NCI-H146 (cell line): Measurements from ENCODE around the gene PDZD4.
A peak's percentile ranks its signal among the peaks of the same experiment; 100 is the strongest.
"Not testable (repeated sequence)": the region's sequence is repeated elsewhere in the genome, so short reads cannot be mapped to it uniquely, and the experiment has no call there.

ENCODE experiments used
- DNase-seq: peaks from one replicate; lab custom pipeline; 2025; lab: John Stamatoyannopoulos, UW

PDZD4 gene

DNA sequence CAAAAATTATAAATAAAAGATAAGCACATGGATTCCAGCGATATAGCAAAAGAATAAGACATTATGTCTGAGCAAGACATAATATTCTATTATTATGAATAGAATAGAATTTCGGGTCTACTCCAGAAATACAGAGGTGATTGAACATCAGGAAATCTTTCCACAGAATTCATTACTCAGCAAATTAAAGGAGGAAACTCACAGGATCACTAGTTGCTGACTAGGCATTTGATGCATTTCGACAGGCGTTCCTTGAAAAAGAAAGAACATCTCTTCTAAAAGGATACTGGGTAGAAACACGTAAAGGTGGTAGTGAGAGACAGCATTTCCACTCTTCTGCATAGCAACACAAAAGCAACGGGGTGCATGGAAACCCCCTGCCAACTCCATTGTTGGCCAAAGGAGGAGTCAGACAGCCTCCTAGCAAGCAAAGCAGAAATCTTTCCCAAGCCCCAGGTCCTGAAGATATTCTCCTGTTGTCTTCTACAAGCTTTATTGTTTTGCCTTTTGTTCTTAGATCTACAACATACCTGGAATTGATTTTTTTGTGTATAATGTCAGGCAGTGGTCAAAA, 14.3 kb upstream of the PDZD4 start:
- DNase-seq = no peak

DNA sequence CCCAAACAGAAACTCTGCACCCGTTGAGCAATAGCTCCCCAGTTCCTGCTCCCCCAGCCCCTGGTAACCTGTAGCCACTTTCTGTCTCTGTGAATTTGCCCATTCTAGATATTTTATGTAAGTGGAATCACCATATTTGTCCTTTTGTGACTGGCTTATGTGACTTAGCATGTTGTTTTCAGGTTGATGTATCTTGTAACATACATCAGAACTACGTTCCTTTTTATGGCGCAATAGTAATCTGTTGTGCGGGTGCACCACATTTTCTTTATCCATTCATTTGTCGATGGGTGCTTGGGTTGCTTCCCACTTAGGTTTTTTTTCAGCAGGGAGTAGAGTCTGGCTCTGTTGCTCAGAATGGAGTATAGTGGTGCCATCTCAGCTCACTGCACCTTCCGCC, 6.6 kb upstream of the PDZD4 start:
- DNase-seq = no peak

DNA sequence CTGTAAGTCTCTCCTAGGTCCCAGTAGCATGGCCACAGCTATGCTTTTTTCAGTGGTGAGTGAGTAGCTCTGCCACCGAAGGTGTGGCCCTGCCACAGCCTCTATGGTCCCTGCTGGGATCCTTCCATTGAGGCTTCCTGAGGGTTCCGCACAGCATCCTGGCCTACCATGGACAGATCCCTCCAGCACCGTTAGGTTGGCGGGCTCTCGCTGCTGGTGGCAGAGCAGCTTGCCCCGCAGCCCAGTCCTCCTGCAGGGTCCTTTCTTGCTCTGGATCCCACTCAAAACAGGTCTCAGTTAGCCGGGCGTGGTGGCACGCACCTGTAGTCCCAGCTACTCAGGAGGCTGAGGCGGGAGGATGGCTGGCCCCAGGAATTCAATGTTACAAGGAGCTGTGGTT, 2.4 kb upstream of the PDZD4 start:
- no peak for DNase-seq

DNA sequence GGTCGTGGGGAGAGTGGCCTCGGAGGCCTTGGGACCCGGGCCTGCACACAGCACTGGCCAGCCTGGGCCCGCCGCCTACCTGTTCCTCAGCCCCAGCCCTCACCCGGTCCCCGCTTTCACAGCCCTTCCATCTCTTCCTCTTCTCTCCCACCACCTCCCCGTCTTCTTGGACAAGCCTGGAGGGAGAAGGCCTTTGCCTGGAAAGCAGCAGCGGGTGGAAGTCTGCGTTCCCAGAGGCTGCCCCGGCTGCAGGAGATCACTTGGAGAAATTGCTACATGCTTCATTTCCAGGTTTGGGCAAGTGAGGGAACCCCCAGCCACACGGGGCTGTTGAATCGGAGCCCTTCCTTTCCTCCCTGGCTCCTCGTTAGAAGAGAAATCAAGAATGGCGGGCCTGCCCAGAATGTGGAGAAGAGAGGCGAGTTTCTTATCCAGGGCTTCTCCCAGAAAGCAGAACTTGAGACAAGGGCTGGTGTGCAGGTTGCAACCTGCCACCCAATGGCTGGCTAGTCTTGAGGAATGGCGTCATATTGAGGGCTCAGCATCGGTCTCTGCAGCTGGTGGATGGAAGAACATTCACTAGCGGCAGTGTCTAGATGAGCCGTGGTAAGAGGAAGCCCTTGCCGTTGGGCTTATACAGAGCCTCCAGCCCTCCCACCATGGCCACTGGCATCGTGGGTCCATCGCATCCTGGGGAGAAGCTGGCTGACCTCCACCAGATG, 1.2 kb upstream of the PDZD4 start:
- no peak for DNase-seq

DNA sequence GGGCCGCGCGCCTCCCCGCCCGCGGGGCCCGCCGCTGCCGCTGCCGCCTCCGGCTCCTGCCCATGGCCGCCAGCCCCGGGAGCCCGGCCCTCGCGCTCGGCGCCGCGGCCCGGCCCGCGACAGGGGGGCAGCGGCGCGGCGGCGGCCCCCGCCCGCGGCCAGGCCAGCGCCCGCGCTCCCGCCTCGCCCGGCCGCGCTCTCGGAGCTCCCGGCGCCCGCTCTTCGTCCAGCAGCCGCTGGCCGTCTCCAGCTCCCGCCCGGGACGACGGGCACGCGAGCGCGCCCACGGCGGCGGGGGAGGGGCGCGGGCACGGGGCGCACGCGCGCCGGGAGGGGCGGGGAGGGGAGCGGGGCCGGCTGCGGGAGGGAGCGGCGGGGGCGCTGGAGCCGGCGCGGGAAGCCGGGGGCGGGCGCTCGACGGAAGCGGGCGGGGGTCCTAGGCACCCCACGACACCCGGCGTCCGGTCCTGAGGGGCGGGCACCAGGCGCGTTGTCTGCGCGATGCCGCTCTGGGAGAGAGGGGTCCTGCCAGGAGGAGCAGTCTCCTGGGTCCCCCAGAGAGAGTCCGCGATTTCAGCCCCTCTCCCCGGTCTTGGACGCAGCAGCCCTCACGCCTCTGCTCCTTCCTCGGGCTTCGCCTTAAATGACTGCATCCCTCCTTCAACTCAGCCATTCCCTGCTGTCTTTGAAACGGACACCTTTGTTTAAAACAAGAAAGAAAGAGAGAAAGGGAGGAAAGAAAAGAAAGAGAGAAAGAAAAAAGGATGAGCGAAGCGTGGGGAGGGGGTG, 490 bp upstream of the PDZD4 start:
- no peak for DNase-seq

DNA sequence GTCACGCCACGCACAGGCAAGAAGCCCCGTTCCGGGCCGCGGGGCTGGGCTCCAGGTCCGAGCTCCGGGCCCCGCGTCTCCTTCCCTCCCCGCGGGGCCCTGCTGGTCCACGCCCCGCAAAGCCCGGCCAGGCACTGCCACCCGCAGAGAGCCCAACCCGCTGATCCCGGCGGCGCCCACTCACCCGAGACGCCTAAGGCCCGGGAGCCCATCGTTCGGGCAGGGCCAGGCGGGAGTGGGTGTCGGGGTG, 870 bp downstream of the PDZD4 start:
- DNase-seq = no peak

DNA sequence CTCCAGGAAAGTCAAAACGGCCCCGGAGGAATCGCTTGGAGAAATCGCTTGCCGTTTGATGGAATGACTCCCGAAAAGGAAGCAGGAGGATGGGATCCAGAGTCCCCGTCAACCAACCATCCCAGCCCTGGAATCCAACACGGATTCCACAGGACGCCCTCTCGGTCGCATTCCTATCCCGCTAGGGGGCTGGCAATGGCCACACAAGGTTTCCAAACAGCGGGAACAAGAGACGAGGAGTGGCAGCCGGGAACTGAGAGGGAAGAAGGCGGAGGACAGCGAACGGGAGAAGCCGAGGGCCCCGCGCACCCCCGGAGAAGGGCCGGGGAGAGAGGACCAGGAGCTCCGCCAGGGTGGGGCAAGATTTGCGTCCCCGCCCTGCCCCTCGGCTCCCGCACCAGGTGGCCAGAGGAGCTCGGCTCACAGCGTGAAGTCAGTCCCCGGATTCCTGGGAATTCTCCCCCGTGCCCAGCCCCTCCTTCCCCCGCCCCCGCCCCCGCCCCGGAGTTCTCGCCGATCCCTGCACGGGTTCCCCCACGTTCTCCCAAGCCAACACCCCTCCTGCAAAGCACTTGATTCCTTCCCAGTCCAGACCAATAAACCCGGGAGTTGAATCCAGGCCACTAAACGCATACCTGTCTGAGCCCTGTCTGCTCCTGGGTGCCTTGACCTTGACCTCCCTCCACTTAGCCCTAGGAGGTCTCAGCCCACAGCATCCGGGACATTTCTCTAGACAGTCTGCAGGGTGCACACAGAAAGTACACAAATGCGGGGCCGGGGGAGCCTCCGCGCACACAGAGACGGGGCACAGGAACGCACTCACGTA, 1.4 kb downstream of the PDZD4 start:
- DNase-seq = no peak

DNA sequence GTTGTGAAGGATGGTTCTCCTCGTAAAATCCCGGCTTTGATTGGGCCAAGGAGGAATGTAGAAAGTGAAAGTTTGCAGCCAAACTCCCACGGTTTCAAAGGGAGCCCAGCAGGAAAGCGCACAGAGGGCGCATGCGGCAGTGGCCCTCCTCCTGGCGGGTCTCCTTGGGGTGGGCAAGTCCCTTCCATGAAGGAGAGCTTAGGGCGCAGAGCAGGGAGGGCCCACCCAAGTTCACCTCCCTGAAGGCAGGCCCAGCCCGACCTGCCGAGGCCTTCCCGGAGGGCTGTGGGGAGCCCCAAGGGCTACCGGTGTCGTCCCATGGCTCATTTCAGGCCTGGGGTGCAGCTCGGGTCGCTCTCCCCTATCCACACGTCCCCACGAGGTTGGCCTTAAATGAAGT, 2.0 kb downstream of the PDZD4 start:
- DNase-seq = no peak

DNA sequence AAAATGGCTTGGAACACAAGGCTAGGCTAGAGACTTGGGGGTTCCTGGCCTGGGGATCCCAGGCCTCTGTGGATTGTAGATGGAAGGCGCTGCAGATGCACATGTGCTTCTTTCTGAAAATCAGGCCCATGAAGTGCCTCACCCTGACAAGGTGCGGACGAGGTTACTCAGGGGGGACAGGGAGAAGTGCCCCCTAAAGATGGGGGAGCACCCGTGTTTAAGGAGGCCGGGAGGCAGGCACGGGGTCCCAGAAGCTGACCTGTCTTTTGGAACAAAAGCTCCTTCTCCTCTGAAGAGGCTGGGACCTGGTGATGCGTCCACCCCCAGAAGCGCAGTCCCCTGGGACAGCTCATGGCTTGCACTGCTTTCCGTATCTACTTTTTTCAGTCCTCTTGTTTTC, 2.4 kb downstream of the PDZD4 start:
- no peak for DNase-seq

DNA sequence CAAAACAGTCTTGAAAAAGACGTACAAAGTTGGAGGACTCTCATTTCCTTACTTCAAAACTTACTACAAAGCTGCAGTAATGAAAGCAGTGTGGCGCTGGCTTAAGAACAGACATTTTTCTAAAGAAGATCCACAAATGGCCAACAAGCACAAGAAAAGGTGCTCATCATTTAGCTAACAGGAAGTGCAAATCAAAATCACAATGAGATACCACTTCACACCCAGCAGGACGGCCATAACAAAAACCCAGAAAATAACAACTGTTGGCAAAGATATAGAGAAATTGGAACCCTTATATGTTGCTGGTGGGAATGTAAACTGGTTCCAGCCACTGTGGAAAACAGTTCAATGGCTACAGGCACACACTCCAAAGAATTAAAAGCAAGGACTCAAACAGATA, 3.3 kb downstream of the PDZD4 start:
- no peak for DNase-seq

DNA sequence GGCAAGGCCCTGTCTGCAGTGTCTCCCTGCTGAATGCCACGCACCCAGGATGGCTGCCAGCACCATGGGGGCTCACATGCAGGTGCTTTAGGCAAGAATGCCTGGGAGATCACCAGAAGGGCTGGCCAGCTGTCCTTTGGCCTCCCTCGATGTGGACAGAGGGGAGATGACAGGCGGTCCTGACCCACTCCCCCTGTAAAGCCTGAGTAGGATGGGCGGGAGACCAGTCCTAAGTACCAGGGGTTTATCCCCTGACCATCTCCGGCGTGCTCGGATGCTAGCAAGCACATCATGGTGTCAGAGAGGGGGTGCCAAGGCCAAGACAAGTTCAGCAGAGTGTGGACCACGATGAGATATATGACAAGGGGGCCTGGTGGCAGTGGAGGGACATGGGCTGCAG, 5.3 kb downstream of the PDZD4 start:
- no peak for DNase-seq

DNA sequence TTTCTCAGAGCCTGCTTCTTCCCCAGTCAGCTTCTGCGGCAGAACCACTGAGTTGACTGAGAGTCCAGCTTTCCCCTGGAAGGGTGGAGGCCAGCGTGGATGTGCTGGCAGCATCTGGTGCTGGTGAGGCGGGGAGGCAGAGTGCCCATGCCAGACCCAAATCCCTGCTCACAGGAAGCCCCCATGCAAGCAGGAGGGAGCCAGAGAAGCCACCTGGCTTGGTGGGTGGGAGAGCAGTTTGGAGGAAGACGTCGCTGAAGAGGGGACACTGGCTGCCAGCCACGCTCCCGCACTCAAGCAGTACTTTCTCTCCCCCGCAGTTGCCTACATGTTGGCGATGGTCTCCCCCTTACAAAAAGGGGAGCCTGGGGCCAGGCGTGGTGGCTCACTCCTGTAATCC, 6.0 kb downstream of the PDZD4 start:
- DNase-seq = no peak

DNA sequence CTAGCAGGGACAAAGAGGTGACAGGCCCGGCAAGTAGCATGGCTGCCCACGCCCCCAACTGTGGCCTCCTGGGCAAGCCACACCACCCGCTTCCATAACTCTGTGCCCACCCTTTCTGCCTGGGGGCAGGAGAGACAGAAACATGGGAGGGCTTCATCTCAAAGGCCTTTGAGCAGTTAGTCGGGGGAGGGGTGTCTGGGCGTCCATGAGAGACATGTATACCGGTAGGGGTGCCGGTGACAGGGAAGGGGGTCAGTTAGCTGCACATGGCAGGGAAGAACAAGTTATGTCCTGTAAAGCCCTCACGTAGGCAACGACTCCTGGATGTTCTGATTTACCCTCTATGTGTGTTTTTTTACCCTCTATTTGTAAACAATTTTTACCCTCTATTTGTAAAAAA, 9.3 kb downstream of the PDZD4 start:
- no peak for DNase-seq

DNA sequence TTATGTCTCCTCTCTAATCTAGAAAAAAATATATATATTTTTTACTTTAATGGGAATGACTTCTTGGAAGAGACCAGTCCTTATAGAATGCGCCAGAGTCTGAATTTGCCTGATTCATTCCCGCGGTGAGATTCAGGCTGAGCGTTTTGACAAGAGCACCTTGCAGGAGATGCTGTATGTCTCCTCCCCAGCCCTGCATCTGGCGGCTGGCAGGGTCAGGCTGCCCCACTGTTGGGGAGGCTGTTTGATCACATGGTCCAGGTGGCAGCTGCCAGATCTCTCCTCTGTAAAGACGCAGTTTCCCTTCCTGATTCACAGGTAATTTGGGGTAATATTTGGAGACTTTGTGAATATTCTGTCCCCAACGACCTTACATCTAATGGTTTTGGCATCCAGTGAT, 9.7 kb downstream of the PDZD4 start:
- no peak for DNase-seq

DNA sequence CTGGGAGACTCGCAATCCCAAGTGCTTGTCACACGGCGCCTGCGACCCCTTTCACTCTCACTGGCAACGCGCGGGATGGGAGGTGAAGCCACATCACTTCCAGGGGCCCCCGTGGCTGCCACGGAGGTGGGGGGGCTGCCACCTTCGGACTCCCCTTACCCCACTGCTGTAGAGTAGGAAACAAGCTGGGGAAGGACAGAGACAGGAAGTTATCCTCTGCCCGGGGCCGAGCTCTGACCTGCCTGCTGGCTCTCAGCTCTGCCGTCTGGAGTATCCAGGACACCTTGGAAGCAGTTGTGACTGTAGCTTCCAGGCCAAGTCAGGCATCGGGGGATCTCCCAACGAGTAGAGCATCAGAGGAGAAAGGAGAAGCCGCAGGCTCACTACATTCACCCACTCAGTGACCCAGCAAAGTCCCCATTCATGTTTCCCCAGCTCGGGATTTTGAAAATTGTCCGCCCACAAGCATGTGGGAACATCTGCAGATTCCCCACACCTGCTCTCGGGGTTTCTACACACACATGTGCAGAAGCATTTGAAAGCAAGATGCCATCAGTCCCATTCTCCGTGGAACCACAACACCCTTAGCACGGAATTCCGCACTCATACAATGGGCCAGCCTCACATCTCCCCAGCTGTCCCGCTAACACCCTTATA, 10.8 kb downstream of the PDZD4 start:
- DNase-seq = peak; percentile 17

DNA sequence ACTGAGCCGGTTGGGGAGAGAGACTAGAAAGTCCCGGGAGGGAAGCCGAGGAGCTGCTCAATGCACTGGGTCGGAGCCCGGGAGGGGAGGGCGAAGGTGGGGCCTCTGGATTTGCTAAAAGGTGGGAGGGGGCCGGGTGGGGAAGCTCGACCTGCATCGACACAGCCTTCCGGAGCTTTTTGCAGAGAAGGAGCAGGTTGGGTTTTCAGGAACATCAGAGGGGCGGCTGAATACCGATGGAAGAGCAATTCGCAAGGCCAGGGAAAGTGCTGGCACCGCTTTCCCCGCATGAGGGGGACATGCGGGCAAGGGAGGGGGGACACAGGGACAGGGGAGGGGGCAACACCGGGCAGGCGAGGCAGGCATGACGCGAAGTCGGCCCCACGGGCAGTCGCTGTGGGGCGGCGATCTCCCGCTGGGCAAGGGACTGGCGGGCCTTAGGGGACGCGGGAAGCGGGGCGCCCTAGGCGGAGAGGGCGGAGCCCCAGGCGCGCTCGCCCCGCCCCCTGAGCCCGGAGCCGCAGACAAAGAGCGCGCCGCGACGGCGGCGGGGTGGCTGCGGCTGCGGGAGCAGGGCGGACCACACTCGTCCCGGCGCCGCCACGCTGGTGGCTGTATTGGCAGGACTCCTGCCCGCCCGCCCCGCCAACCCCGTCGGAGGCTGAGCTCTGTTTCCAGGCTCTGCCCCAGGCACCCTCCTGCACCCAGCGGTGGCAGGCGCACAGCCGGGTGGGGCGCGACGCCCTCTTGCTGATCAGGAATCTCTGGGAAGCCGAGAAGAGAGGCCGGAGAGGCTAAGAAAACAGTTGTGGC, 11.6 kb downstream of the PDZD4 start:
- DNase-seq = peak; percentile 50

DNA sequence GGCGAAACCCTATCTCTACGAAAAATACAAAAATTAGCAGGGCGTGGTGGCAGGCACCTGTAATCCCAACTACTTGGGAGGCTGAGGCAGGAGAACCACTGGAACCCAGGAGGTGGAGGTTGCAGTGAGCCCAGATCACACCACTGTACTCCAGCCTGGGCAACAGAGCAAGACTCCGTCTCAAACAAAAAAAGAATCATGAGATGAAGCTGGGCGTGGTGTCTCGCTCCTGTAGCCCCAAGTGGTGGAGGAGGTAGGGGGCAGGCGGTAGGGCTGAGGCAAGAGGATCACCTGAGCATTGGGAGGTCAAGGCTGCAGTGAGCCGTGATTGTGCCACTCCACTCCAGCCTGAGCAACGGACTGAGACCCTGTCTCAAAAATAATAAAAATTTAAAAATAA, 12.3 kb downstream of the PDZD4 start:
- not testable (repeated sequence) for DNase-seq

DNA sequence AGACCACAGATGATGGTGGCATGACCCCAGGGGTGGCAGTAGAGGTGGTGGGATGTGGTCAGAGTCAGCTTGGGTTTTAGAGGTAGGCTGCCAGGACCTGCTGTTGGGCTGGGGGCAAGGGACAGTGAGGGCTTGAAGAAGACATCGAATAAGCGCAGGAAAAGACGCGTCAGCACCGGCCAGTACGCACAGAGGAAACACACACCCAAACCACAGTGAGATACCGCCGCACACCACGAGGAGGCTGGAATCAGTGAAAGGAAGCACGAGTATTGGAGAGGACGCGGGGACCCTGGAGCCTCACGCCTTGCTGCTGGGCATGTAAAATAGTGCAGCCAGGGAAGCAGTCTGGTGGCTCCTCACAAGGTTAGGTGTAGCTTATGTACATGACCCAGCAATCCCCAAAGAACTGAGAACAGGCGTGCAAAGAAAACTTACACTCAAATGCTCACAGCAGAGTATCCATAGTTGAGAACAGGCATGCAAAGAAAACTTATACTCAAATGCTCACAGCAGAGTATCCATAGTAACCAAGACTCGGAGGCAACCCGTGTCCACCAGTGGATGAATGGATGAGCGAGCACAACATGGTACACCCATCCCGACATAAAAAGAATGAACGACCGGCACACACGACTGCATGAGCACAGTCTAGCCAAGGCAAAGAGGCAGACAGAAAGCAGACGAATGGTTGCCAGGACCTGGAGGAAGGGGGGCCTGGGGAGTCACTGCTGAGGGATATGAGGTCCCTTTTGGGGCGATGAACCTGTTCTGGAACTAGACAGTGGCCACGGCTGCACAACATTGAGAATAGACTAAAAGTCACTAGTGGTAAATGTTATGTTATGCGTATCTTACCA, 13.3 kb downstream of the PDZD4 start:
- DNase-seq = no peak

DNA sequence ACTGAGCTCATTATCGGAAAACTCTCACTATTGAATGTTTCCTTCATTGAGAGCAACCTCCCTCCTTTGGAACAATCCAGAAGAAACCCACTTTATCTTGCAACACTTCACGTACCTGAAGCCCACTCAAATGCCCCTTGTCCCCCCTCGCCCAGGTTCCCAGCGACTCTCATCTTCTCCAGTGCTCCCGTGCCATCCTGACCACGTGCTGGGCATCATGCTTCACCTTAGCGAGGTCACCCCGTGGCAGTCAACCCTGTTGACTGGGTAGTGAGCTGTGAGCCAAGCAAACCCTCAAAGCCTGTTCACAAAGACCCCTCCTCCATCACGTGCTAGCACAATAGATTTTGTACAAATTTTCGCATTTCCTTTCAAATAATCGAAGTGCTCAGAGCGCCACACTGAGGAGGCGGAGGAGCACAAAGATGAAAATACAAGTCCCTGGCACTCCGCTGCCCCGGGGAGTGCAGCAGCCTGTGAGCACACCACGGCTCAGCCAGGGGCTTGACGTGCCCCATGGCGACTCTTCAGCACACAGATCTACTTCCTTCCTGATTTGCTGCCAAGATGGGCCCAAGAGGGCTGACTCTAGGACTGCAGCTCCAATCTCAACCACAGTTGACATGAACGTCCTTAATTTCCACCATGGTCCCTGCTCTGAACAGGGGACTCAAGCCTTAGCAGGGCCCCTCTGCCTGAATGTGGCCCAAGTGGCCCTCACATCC, 15.6 kb downstream of the PDZD4 start:
- no peak for DNase-seq

DNA sequence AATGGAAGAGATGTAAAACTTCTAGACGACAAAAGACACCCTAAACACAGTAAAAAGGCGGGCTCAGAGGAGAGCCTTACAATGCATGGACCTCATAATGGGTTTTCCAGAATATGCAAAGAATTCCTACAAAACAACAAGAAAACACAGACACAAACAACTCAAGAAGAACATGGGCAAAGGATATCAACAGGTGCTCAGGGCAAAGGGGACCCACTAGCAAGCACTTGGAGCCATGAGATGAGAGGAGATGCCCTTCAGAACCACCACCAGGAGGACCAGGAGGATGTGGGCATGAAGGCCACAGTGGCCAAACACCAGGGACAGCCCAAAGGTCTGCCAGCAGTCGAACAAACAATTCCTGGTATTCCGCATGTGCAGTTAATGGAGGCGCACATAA, 17.2 kb downstream of the PDZD4 start:
- DNase-seq = no peak
